HG03457 (cell line): ENCODE data around the gene AACS.
"Not testable (repeated sequence)": the region's sequence is repeated elsewhere in the genome, so short reads cannot be mapped to it uniquely, and the experiment has no call there.

Source experiments
- ATAC-seq: cut with Tn5 transposase; IDR thresholded peaks from one replicate; pipeline ENCODE4 v1.9.1; 2021; ENCODE audit warnings: moderate number of reproducible peaks; ENCODE audit not compliant: unreplicated experiment

The AACS gene

DNA sequence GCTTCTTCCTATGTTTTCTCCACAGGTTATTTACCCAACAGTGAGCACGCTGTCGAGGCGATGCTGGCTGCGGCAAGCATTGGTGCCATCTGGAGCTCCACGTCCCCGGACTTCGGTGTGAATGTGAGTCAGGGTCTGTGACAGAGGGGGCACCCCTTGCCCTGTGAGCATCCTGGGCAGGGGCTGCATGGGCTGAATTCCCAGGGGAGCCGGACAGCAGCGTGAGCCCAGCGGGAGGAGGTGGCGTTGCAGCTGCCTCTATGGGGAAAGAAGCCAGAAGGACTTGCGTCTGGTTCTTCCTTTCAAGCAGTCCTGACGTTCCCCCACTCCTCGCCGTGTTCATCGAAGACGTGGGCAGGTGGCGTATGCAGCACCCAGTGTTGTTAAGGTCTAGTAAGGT lies 26.2 kb downstream of the AACS start:
- no peak for ATAC-seq

DNA sequence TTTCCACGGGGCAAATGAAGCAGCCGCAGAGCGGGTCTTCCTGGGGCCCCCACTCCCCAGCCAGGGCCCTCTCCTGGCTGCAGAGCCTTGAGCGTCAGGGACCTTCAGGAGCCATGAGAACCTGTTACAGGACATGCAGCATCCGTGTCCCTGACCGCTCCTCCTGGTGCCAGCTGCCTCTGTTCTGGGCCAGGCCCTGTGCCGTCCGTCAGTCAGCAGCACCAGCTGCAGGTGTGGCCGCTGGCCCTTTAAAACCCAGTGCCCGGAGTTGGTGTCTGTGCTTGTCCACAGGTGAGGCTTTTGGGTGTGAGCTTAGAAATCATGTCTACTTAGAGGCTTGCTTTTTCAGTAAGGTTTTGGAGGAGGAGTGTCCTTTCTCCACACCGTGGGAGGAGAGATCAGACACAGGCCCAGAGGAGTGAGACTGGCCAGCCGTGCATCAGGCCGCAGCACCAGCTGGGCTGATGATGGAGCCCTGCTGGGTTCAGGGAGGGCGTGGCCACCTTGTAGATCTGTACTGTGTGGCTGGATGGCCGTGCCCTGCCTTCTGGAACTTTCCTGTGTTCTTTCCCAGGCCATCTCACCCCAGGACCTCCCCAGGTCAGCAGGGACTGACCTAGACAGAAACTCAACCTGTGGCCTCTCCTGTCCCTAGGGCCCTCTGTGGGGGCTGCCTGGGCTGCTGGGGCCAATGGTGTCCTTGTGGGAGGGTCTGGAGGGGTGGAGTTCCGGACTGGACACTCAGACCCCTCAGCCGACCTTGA lies 27.1 kb downstream of the AACS start:
- no peak for ATAC-seq

DNA sequence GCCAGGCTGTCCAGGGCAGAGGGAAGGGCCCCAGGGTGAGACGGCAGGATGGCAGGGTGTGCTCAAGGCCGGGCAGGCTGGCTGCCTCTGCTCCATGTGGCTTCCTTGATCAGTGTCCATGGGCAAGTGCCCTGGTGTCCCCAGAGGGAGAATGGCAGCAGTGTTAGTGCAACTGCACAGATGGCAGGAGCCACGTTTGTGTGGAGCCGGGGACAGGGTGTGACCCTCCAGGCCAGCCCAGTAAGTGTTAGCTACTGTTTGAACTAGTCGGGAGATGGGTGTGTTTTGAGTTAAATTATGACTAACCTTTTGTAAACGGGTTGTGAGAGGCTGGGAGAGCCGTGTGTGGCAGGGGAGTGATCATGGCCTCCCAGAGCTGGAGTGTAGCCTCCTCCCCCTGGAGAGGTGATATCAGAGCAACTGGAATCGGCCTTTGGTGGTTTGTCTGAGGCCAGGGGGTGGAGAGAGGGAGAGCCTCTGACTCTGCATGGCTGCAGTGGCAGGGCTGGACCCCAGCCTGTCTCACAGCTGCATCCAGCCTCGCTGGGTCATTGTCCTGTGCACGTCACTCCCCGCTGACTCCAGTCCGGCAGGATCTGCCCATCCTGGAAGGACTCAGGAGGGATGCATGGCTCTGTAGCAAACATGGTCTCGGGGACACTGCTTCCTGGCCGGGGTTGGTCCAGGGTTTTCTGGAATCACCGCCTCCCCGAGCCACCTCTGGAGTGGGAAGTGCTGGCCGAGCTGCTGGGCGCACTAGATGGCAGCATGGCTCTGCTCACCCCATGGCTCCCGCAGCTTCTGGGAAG lies 27.8 kb downstream of the AACS start:
- no peak for ATAC-seq

DNA sequence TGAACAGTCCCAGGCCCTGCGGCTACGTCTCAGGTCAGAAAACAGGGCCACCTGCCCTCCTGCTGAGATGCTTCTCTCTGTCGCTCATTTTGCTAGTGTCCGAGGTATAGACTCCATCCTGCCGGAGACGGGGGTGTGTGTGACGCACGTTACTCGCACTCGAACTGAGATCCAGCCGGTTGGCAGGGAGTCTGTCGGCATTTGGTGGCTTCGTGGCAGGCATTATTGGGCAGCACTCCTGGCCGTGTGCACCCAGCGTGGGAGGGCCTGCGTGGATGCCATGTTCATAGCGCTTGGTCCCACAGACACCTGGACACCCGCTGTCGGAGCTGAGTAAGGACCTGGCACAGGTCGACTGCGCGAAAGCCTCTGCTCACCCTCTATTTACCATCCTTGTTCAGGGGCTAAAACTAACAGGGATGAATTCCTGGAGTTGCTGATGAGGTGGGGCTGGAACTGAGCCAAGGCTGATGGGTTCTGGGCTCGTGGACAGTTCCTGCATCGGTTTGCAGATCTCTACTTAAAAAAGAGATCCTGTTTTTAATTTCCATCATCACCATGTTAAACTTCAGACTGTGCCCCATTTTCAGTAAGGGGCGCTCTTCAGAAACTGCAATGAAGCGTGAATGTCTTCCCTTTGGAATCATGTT lies 28.6 kb downstream of the AACS start:
- ATAC-seq = no peak

DNA sequence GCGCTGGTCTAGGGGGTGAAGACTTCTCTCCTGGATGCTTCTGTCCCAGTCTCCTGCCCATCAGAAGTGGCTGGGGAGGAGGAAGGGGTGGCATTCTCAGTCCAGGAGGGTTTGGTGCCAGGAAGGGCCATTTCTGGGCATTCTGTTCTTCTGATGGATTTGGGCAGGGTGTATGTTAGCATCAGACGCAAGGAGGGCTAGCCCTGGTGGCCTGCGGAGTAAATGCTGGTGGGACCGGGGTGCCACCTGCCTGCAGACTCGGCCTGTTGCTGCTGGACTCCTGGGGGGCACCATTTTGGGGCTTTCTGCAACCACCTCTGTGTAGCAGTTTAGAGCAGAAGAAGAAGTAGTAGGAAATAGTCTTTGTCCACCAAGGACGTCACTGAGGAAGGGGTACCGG lies 31.7 kb downstream of the AACS start:
- no peak for ATAC-seq

DNA sequence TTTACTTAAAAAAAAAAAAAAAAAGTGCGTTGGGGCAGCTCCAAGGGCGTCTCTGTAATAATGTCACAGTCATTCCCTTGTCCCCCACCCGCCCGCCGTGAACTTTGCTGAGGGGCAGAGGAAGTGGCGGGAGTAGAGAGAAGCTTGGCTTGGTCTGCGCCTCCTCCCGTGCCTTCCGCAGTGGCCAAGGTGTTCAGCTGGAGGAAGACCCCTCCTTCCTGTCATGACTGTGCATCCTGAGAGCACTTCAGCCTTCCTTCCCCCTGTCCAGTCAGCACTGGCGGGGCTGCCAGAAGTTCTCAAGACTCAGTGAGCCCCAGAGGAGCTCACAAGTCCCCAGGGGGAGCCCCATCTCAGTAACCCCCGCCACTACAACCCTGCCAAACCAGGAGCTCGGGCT lies 32.2 kb downstream of the AACS start:
- no peak for ATAC-seq

DNA sequence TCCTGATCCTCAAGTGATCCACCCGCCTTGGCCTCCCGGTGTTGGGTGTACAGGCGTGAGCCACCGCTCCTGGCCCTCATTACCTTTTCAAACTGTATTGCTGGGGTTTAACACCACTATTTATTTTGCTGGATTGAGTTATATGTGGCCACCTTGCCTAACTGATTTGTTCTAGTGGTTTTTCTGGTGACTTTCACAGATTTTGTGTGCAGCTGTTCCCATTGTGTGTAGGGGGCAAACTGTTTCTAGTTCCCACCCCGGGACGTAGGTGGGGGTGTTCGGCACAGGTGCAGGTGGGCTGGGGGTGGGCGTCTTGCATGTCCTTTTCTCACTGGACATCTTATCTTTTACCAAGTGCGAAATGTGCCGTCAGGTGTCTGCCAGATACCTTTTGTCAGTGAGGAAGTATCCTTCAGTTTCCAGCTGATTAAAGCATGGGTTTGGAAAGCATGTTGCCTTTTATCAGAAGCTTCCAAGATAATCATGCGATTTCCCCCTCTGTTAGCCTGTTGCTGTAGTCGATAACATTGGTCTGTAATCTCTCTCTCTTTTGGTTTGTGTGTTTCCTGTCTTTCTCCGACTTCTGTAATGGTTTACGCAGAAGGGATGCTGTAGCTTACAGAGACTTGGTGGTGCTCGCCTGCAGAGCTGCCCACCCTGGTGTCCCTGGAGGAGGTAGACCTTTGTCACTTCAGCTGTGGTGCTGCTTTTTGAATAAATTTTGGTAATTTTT lies 33.6 kb downstream of the AACS start:
- no peak for ATAC-seq

DNA sequence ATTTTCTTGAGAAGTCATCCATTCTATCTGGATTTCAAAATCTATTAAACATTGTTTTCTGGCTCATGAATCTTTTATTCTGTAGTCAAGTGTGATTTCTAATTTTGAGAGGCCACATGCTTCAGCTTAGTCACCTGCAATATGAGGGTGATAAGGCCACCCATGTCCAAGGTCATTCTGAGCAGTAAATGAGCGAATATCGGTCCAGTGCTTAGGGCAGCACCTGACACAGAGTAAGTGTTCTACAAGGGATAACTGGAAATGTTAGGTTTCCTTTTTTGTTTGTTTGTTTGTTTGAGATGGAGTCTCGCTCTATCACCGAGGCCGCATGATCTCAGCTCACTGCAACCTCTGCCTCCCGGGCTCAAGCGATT lies 34.2 kb downstream of the AACS start:
- no peak for ATAC-seq

DNA sequence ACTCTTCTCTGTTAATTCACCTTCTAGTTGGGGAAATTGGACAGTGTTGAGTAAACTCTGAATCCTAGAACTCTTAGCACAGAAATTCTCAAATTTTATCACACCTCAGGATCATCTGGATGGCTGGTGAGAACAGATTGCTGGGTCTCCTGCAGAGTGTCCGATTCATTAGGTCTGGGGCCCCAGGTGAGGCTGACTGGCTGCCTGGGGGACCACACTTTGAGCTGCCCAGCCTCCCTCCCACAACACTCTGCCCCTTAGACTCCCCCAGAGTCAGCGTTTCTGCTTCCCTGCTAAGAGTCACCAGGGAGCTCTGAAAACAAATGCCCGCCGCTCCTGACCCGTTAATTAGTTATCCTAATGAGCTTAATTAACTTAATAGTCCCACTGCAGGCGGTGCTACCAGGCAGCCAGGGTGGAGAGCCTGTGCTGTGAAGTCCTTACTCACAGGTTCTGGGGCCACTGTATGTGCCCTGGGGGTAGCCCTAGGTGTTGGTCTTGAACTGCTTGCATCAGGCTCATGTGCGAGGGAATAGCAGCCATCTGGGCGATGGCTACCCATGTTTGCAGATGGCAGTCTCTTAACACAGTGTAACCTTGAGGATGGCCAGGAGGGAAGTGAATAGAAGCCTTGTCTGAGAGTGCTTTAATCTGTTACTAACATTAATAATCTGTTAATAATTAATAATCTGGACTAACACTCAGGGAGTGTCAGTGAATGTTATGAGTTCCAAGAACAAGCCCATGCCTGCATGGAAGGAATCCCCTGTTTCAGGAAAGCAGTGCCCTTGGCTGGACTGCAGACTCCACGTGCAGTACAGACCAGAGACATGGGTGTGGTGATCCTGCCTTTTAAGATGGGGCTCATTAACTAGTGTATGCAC lies 35.6 kb downstream of the AACS start:
- no peak for ATAC-seq

DNA sequence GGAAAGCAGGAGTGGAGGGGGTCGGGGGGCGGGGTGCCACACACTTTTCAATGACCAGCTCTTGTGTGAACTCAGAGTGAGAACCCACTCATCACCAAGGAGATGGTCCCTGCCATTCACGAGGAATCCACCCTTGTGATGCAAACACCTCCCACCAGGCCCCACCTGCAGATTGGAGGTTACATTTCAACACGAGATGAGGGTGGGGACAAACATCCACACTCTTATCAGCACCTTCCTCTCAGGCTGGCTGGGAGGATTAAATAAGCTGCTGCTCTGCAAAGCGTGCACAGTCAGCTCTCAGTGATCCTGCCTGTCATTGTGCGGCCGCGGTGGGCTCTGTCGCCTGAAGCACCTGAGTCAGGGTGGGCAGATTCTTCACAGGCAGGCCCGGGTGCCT lies 39.7 kb downstream of the AACS start:
- no peak for ATAC-seq

DNA sequence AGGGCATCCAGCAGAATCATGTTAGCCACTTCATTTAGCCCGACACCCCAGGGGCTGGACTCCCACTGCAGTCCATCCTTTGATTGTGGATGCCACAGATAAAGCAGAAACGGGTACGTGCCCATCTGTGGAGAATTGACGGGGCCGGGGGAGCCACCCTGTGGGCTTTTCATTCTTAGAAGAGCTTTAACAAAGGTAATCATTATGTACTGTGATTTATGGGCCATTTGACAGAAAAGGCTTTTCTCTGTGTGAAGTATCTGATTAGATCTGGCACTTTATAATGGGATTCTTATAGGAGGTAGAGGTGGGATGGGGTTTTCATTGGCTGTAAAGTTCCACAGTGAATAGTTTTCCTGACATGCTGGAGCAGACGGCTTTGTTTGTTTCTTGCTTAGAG lies 40.4 kb downstream of the AACS start:
- no peak for ATAC-seq

DNA sequence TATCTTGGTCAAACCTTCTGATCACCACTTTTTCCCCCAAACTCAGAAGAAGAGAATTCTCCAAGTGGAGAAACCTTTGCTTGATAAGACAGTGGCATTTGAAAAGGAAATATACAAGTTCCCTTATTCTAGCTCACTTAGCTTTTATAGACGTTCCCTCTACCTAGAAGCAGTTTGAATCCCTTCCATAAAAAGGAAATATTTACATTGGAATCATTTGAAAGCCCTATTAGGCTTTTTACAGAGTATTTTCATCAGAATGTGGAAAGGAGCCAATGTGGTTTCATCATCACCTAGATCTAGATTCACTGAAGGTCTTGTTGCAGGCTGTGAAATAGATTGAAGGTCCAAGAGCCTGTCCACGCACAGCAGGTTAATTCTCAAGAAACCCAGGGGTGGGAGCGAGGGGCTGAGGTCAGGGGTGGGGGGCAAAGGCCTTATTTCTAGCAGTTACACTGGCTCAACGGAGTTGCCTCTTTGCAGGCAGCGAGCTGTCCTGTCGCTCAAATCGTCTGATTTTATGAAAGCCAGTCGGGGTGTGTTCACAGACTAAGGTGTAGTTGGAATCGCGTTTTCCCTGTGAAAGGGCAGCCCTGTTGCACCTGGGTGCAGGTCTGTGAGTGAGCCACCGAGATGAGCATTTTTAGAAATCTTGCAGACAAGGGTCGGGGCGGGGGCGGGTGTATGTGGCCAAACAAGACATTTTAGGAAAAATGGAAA lies 45.6 kb downstream of the AACS start:
- ATAC-seq = no peak

DNA sequence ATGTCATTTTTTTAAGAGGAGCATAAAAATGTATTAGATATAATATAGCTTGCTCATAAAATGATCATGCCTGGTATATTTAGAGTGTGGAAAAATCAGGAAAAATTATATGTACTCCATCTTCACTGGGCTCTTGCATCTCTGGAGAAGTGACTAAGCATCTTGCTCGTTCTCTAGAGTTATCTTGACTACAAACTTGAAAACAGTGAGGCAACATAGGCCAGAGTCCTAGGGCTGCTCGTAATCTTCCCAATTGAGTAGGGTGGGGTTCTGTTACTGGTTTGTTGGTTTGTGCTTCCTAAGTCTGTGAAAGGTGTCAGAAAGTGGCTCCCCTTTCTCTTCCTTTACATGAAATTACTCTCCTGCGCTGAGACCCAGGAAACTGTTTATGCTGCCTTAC lies 46.2 kb downstream of the AACS start:
- no peak for ATAC-seq

DNA sequence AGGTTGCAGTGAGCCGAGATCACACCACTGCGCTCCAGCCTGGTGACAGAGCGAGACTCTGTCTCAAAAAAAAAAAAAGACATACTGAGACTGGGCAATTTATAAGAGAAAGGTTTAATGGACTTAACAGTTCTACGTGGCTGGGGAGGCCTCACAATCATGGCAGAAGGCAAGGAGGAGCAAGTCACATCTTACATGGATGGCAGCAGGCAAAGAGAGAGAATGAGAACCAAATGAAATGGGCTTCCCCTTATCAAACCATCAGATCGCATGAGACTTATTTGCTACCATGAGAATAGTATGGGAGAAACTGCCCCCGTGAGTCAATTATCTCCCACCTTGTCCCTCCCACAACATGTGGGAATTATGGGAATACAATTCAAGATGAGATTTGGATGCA lies 47.4 kb downstream of the AACS start:
- ATAC-seq = not testable (repeated sequence)

DNA sequence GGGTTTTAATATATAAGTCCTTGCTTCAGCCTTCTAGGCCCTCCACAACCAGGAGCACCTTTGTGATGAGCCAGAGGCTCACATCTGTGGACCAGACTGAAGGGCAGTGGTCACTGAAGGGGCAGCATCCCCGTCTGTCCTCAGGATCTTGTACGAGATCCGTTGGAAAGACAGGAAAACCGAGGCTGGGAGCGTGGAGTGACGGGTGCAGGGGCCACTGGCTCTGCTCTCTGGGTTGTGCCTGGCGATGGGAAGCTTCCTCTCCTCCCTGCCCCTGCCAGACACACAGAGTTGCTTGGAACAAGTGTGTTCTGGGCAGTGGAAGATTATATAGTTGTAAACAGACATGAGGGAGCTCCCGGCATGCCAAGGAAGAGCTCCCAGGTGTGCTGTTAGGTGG lies 48.0 kb downstream of the AACS start:
- no peak for ATAC-seq

DNA sequence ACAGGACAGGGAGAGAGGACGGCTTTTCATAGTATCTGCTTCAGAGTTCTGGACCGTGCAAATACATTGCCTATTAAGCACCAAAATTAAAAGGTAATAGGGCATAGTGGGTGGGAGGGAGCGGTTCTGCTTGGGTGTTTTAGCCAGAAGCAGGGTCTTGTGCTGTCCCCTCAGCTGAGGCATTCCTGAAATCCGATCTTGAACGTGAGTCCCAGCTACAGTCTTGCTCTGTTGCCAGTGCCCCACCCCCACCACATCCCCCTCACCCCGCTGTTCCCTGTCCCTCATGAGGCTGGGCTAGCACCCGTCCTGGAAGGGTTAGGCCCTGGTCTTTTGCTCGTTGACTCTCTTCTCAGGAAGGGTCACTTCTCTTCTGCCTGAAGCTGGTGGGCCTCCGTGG lies 48.6 kb downstream of the AACS start:
- ATAC-seq = no peak

DNA sequence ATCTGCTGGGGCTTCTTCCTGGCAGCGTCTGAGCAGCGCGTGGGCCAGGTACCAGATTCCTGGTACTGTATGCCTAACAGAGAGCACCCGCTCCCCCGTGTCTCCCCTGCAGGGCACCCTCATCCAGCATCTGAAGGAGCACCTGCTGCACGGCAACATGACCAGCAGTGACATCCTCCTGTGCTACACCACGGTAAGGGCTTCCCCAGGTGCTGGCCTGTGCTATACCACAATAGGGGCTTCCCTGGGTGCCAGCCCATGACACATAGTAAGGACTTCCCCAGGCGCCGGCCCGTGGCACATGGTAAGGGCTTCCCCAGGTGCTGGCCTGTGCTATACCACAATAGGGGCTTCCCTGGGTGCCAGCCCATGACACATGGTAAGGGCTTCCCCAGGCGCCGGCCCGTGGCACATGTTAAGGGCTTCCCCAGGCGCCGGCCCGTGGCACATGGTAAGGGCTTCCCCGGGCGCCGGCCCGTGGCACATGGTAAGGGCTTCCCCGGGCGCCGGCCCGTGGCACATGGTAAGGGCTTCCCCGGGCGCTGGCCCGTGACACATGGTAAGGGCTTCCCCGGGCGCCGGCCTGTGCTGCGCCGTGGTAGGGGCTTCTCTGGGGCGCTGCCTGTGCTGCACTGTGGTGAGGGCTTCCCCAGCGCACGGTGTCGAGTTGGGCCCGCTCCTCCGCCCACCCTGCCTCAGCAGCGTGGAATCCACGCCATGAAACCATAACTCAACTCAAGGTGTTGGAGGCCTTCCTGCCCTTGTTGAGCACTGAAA lies 49.3 kb downstream of the AACS start:
- no peak for ATAC-seq

DNA sequence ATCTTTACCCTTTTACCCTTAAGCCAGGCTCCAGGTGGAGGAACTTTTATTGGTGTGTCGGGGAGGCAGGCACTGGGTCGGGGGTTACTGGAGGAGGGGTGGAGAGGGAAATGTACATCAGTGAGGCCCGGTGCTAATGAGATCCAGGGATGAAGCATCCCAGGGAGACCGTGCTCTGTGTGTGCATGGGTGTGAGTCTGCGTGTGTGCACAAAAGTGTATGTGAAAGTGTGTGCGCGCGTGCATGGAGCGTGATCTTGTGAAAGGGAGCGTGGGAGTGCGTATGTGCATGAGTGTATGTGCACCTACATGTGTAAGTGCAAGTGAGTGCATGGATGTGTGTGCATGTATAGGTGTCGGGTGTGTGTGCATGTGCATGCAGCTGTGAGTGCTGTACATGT lies 55.3 kb downstream of the AACS start:
- no peak for ATAC-seq

DNA sequence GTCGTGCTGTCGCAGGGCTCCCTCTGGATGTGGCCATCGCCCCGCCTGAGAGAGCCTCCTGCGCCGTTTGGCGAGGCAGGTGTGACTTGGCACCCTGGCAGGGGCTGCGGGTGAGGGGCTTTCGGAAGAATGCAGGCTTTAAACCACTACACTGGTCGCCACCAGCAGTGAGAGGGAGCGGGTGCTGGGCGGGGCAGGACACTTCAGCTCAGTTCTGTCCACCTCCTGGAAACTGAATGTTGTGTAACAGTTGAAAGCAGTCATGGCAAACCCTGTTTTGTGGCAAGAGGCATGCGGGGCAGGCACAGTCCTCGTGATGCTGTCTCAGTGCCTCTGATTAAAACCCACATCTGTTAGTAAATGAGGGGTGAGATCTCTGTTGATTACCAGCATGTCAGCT lies 55.9 kb downstream of the AACS start:
- ATAC-seq = no peak
